ENCODE data around the gene HCAR3.

The HCAR3 gene

GRCh38 chr12:122668268-122668667 is 48.3 kb downstream of the HCAR3 start:
- no peak for DNase-seq (ENCODE audit: low spot score)

- DNase-seq (ENCODE audit: low spot score) = no peak
Measured at GRCh38 chr12:122665759-122666158, 50.9 kb downstream of the HCAR3 start.

DNA sequence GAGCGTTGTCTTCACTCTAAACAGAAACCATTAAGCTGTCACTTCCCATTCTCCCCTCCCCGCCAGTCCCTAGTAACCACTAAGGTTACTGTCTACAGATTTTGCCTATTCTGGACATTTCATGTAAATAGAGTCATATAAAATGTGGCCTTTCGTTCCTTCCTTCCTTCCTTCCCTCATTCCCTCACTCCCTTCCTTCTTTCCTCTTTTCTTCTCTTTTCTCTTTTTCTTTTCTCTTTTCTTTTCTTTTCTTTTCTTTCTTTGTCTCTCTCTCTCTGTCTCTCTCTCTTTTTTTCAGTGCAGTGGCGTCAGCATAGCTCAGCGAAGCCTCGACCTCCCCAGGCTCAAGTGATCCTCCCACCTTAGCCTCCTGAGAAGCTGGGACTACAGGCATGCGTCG is 51.3 kb downstream of the HCAR3 start:
- no peak for DNase-seq (ENCODE audit: low spot score)

Measured in ecto neural progenitor cell (in vitro differentiated cells).